ENCODE results near the gene RRBP1. TPM values are rescaled to one million over a fixed set of nuclear protein-coding genes. Genes with fewer than 3 reads are reported as not detected.

Gene RRBP1
- total and polyA plus RNA-seq, 2 donors (not counting 3 experiments of a cell fraction or from before 2014, with no cell fraction given) = 50.3 to 236 TPM

DNA sequence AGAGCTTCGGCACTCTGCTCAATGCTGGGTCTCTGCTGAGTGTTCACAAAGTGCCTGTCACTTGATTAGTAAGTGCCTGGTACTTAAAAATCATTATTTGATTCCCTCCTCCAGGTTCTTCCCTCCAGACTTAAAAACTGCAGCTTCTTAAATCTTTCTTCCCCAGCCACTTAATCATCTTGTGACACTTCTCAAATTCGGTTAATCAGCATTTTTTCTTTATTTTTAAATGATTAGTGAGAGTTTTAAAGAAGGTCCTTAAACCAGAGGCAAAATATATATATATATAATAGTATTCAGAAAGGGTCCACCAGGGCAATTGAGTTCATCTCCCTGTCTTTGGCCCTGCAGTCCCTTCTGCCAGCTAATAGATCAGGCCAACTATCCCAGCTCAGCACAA, 9.7 kb upstream of the RRBP1 start:
- Histone ChIP-seq H3K27me3 (ENCODE audit: control insufficient read depth in 2 of 2, insufficient read depth in 2 of 2, low read length in 2 of 2) (peaks cover 15 to 22% of the 10 kb centered on the region in 2 experiments), H2AFZ (ENCODE audit: low read depth, low read length) (no peak overlapping the region), H3K36me3 (ENCODE audit: control insufficient read depth in 2 of 2, extremely low read depth in 1 of 2, insufficient read depth in 2 of 2, low read length in 2 of 2) (no peaks in the 10 kb centered on the region), H3K79me2 (ENCODE audit: control insufficient read depth, insufficient read depth, low read length) (no peaks in the 10 kb centered on the region), H3K9me3 (replicated peaks; ENCODE audit: control insufficient read depth, insufficient read depth, low read length) (no peaks in the 10 kb centered on the region), H3K9ac (replicated peaks; ENCODE audit: extremely low read depth, insufficient read depth, low read length) (no peak overlapping the region), H4K20me1 (replicated peaks; ENCODE audit: control insufficient read depth, extremely low read depth, insufficient read depth, low read length) (no peaks in the 10 kb centered on the region), H3K4me3 (replicated peaks in 1 of 3; ENCODE audit: insufficient read depth in 1 of 3, low read depth in 1 of 3, low read length in 3 of 3) (no peak overlapping the region), H3K27ac (ENCODE audit: insufficient read depth, low read depth, low read length) (no peak overlapping the region), H3K4me2 (ENCODE audit: insufficient read depth, low read length) (no peak overlapping the region), H3K4me1 (ENCODE audit: control insufficient read depth, extremely low read depth, insufficient read depth, low read length) (no peaks in the 10 kb centered on the region), H3K9me1 (replicated peaks; ENCODE audit: control insufficient read depth, extremely low read depth, insufficient read depth, low read length) (no peaks in the 10 kb centered on the region)
- DNase-seq (ENCODE audit: low read depth, low spot score) (no peak), FAIRE-seq (no peak)
- ChIA-PET POLR2A (interaction anchor here (1.5 kb wide), 1 partner anchor 9 kb away, joined by 5 read pairs; the partner anchor contains the start of gene RRBP1), CTCF (interaction anchor here (1.1 to 2.0 kb wide), 3 partner anchors 9 to 25 kb away, joined by 3 to 7 read pairs (median 4); partner anchors contain the start of gene RRBP1)
- intact Hi-C loops (cut with micrococcal nuclease) = no loop called here
- TF ChIP-seq JUN (IDR thresholded peaks at IDR 0.05; ENCODE audit: borderline replicate concordance, insufficient read depth, insufficient read length, low read depth) (no peak), GATA2 (IDR thresholded peaks at IDR 0.05; ENCODE audit: insufficient read depth, insufficient read length, low read depth, low read length) (no peak), POLR2AphosphoS5 (IDR thresholded peaks at IDR 0.05; ENCODE audit: insufficient read depth, low read depth, low read length) (no peak), EZH2 (IDR thresholded peaks at IDR 0.05; ENCODE audit: borderline replicate concordance, low read depth, low read length, severe bottlenecking) (no peak), POLR2A (IDR thresholded peaks at IDR 0.05; ENCODE audit: low read depth, low read length) (no peak), FOS (IDR thresholded peaks at IDR 0.05; ENCODE audit: borderline replicate concordance, insufficient read depth, low read length) (no peak), MYC (IDR thresholded peaks at IDR 0.05; ENCODE audit: low read depth, low read length) (no peak)
- no TSS peak for BruUV-seq (replicated peaks)
- dilution Hi-C loops (cut with MboI; ENCODE audit: extremely low pct_ligation_motif_present, low sequenced_read_pairs) = no loop called here

DNA sequence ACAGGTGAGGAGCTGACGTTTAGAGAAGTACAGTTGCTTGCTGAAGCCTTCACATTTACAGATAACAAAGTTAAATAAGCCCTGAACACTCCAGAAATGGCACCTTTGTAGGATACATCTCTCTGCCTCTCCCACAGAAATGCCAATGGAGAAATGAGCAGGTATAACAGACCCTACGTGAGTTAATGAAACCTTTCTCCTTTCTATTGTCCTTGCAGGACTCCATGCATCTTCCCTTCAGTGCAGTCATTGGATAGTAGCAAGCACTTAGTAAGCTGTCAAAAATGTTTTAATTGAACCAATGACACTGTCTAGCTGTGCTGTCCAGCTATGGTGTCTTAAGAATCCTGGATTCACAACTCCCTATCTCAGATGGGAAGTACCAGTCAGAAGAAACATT, 8.1 kb upstream of the RRBP1 start:
- H3K4me2 ChIP-seq (ENCODE audit: insufficient read depth, low read length) = no peak overlapping the region
- H3K36me3 ChIP-seq (ENCODE audit: control insufficient read depth in 2 of 2, extremely low read depth in 1 of 2, insufficient read depth in 2 of 2, low read length in 2 of 2) = no peaks in the 10 kb centered on the region
- TF ChIP-seq EZH2 (IDR thresholded peaks at IDR 0.05; ENCODE audit: borderline replicate concordance, low read depth, low read length, severe bottlenecking) = no peak
- TF ChIP-seq POLR2A (IDR thresholded peaks at IDR 0.05; ENCODE audit: low read depth, low read length) = no peak
- TF ChIP-seq FOS (IDR thresholded peaks at IDR 0.05; ENCODE audit: borderline replicate concordance, insufficient read depth, low read length) = no peak
- TF ChIP-seq GATA2 (IDR thresholded peaks at IDR 0.05; ENCODE audit: insufficient read depth, insufficient read length, low read depth, low read length) = no peak
- TF ChIP-seq JUN (IDR thresholded peaks at IDR 0.05; ENCODE audit: borderline replicate concordance, insufficient read depth, insufficient read length, low read depth) = no peak
- TF ChIP-seq MYC (IDR thresholded peaks at IDR 0.05; ENCODE audit: low read depth, low read length) = no peak
- TF ChIP-seq, protein P1, sequence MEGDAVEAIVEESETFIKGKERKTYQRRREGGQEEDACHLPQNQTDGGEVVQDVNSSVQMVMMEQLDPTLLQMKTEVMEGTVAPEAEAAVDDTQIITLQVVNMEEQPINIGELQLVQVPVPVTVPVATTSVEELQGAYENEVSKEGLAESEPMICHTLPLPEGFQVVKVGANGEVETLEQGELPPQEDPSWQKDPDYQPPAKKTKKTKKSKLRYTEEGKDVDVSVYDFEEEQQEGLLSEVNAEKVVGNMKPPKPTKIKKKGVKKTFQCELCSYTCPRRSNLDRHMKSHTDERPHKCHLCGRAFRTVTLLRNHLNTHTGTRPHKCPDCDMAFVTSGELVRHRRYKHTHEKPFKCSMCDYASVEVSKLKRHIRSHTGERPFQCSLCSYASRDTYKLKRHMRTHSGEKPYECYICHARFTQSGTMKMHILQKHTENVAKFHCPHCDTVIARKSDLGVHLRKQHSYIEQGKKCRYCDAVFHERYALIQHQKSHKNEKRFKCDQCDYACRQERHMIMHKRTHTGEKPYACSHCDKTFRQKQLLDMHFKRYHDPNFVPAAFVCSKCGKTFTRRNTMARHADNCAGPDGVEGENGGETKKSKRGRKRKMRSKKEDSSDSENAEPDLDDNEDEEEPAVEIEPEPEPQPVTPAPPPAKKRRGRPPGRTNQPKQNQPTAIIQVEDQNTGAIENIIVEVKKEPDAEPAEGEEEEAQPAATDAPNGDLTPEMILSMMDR (IDR thresholded peaks at IDR 0.05; ENCODE audit: extremely low read depth in 1 of 2, insufficient read depth in 1 of 2, low read depth in 1 of 2, low read length in 2 of 2) = no peak
- TF ChIP-seq, protein P2, sequence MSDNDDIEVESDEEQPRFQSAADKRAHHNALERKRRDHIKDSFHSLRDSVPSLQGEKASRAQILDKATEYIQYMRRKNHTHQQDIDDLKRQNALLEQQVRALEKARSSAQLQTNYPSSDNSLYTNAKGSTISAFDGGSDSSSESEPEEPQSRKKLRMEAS (IDR thresholded peaks at IDR 0.05; ENCODE audit: insufficient read depth, insufficient read length) = no peak
- TF ChIP-seq POLR2AphosphoS5 (IDR thresholded peaks at IDR 0.05; ENCODE audit: insufficient read depth, low read depth, low read length) = no peak
- DNase-seq (ENCODE audit: low read depth, low spot score) (no peak), FAIRE-seq (no peak)
- H3K4me1 ChIP-seq (ENCODE audit: control insufficient read depth, extremely low read depth, insufficient read depth, low read length) = no peaks in the 10 kb centered on the region
- dilution Hi-C loops (cut with MboI; ENCODE audit: extremely low pct_ligation_motif_present, low sequenced_read_pairs) = no loop called here
- H3K9me3 ChIP-seq (replicated peaks; ENCODE audit: control insufficient read depth, insufficient read depth, low read length) = no peaks in the 10 kb centered on the region
- no peaks in the 10 kb centered on the region for H3K79me2 ChIP-seq (ENCODE audit: control insufficient read depth, insufficient read depth, low read length)
- intact Hi-C loops (cut with micrococcal nuclease) = no loop called here
- ChIA-PET CTCF (interaction anchor here (1.4 to 2.0 kb wide), 3 partner anchors 23 to 249 kb away, joined by 3 to 7 read pairs (median 3); no protein-coding TSS in a partner anchor), POLR2A (no interaction called here)
- no peaks in the 10 kb centered on the region for H4K20me1 ChIP-seq (replicated peaks; ENCODE audit: control insufficient read depth, extremely low read depth, insufficient read depth, low read length)
- no peak overlapping the region for H3K9ac ChIP-seq (replicated peaks; ENCODE audit: extremely low read depth, insufficient read depth, low read length)
- no TSS peak for BruUV-seq (replicated peaks)
- H2AFZ ChIP-seq (ENCODE audit: low read depth, low read length) = no peak overlapping the region
- peaks cover 26 to 31% of the 10 kb centered on the region in 2 experiments for H3K27me3 ChIP-seq (ENCODE audit: control insufficient read depth in 2 of 2, insufficient read depth in 2 of 2, low read length in 2 of 2)
- H3K9me1 ChIP-seq (replicated peaks; ENCODE audit: control insufficient read depth, extremely low read depth, insufficient read depth, low read length) = no peaks in the 10 kb centered on the region
- H3K27ac ChIP-seq (ENCODE audit: insufficient read depth, low read depth, low read length) = no peak overlapping the region
- H3K4me3 ChIP-seq (replicated peaks in 1 of 3; ENCODE audit: insufficient read depth in 1 of 3, low read depth in 1 of 3, low read length in 3 of 3) = no peak overlapping the region
